ENCODE data around the gene RASD1. TPM values are rescaled to one million over a fixed set of nuclear protein-coding genes. Genes with fewer than 3 reads are reported as not detected.
A peak's percentile ranks its signal among the peaks of the same experiment; 100 is the strongest.

Gene RASD1
- total RNA-seq, 1 experiment from 2014 or later = 11.0 TPM

DNA sequence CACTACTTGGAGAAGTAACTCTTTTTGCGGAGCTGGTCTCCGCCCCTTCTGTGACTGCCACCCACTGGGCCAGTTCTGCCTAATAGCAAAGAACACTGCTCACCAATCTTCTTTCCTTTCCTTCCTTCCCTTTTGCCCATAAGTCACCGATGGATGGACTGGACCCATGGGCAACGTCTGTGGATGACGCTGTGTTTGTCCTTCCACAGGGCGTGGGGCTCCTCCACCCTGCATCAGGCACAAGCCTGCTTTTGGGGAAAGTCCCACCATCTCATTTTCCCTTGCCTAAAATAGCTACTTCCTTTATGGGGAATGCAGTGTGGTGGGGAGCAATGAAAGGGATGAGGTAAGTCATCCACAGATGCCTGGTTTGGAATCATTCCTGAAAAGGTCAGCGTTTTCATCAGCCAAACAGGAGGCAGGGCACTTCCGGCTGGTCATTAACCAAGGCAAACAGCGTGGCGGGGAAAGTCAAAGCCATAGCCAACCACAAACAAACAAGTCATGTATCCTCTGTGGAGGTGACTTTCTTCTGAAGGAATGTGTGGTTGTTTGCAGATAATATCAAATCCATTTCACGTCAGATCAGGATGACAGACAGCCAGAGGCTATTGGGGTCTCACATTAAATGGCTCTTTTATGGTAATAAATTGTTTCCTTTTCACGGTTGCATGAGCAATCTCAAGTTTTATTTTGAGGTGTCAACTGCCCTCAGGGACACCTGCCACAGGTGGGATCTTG is 50.1 kb downstream of the RASD1 start:
- no peak overlapping the region for H3K4me3 ChIP-seq (ENCODE audit: low read depth, low read length)
- peak overlapping the region; percentile 49 for H3K4me3 Mint-ChIP-seq (ENCODE audit: unreplicated experiment)

DNA sequence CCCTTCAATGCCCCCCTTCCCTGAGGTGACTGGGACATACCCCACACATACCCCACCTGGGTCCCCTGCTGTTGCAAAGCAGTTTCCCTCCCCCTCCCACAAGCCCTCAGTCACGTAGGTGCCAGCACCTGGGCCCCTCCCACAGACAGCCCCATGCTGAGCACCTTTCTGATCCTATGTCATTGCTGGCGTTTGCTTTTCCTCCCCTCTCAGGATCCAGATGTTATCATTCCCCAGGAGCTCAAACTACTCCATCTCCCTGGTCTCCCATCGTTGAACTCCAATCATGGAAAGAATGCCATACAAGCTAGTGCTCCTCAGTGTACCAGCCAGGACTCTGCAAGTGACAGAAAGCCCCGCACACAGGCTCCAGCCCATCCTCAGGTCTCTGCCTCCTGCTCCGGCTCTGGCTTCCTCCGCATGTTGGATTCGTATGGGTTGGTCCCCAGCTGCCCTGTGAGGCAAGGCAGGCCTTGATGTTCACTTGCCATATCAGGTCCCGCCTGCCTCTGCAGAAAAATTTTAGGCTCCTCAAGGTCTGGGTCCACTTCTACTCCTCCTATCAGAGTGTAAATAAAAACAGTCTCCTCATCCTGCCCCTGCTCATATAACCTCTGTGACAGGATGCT is 50.8 kb downstream of the RASD1 start:
- H3K27ac Mint-ChIP-seq (ENCODE audit: unreplicated experiment) = peak overlapping the region; percentile 84
- H3K4me1 ChIP-seq = peaks cover 47% of the 10 kb centered on the region
- H3K4me3 ChIP-seq (ENCODE audit: low read depth, low read length) = no peak overlapping the region

More for the DNA sequence above, 50.1 kb downstream of the RASD1 start:
- ChIA-PET CTCF (interaction anchor here (0.6 to 2.7 kb wide), 4 partner anchors 10 to 55 kb away, joined by 3 to 10 read pairs (median 4); partner anchors contain the start of gene RASD1), POLR2A (interaction anchor here (0.7 kb wide), 1 partner anchor 51 kb away, joined by 4 read pairs; the partner anchor contains the start of gene RASD1)
- peak overlapping the region; percentile 84 for H3K27ac Mint-ChIP-seq (ENCODE audit: unreplicated experiment)
- H3K27me3 Mint-ChIP-seq (ENCODE audit: insufficient read depth, unreplicated experiment) = no peaks in the 10 kb centered on the region
- H3K9me3 ChIP-seq = no peaks in the 10 kb centered on the region
- peaks cover 10% of the 10 kb centered on the region for H3K9me3 Mint-ChIP-seq (ENCODE audit: unreplicated experiment)
- peaks cover 32% of the 10 kb centered on the region for H3K4me1 Mint-ChIP-seq (ENCODE audit: low read depth, unreplicated experiment)
- H3K4me1 ChIP-seq = peaks cover 43% of the 10 kb centered on the region
- TF ChIP-seq, protein P1, sequence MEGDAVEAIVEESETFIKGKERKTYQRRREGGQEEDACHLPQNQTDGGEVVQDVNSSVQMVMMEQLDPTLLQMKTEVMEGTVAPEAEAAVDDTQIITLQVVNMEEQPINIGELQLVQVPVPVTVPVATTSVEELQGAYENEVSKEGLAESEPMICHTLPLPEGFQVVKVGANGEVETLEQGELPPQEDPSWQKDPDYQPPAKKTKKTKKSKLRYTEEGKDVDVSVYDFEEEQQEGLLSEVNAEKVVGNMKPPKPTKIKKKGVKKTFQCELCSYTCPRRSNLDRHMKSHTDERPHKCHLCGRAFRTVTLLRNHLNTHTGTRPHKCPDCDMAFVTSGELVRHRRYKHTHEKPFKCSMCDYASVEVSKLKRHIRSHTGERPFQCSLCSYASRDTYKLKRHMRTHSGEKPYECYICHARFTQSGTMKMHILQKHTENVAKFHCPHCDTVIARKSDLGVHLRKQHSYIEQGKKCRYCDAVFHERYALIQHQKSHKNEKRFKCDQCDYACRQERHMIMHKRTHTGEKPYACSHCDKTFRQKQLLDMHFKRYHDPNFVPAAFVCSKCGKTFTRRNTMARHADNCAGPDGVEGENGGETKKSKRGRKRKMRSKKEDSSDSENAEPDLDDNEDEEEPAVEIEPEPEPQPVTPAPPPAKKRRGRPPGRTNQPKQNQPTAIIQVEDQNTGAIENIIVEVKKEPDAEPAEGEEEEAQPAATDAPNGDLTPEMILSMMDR (IDR thresholded peaks at IDR 0.05; ENCODE audit: insufficient read depth in 1 of 2, low read depth in 1 of 2, low read length in 1 of 2, severe bottlenecking in 1 of 2, unreplicated experiment in 1 of 2) = no peak
- no TSS peak for BruUV-seq (replicated peaks)
- no peaks in the 10 kb centered on the region for H3K36me3 ChIP-seq (ENCODE audit: control insufficient read depth, insufficient read depth, low read length)
- DNase-seq = peak; percentile 84 to 85
- intact Hi-C loops (cut with micrococcal nuclease; ENCODE audit: unreplicated experiment) = loop anchor here (1.0 to 5.0 kb wide), 5 partner anchors 28 to 92 kb away; partner anchors contain the start of genes MED9 and RASD1
- no peaks in the 10 kb centered on the region for H3K27me3 ChIP-seq (replicated peaks; ENCODE audit: control insufficient read depth, insufficient read depth, low read length)
- H3K36me3 Mint-ChIP-seq (ENCODE audit: insufficient read depth, unreplicated experiment) = peaks cover 6% of the 10 kb centered on the region

More for the DNA sequence above, 50.8 kb downstream of the RASD1 start:
- CTCF ChIA-PET = interaction anchor here (0.6 to 2.7 kb wide), 3 partner anchors 10 to 51 kb away, joined by 3 to 10 read pairs (median 5); partner anchors contain the start of gene RASD1
- POLR2A ChIA-PET = interaction anchor here (0.7 kb wide), 1 partner anchor 51 kb away, joined by 4 read pairs; the partner anchor contains the start of gene RASD1
- no peaks in the 10 kb centered on the region for H3K9me3 ChIP-seq
- Mint-ChIP-seq H3K4me3 (ENCODE audit: unreplicated experiment) (peak overlapping the region; percentile 49), H3K36me3 (ENCODE audit: insufficient read depth, unreplicated experiment) (peaks cover 6% of the 10 kb centered on the region), H3K9me3 (ENCODE audit: unreplicated experiment) (peaks cover 10% of the 10 kb centered on the region), H3K27me3 (ENCODE audit: insufficient read depth, unreplicated experiment) (no peaks in the 10 kb centered on the region), H3K4me1 (ENCODE audit: low read depth, unreplicated experiment) (peaks cover 32% of the 10 kb centered on the region)
- no peaks in the 10 kb centered on the region for H3K36me3 ChIP-seq (ENCODE audit: control insufficient read depth, insufficient read depth, low read length)
- BruUV-seq (replicated peaks) = TSS peak; percentile 86
- TF ChIP-seq, protein P1 (IDR thresholded peaks at IDR 0.05; ENCODE audit: insufficient read depth in 1 of 2, low read depth in 1 of 2, low read length in 1 of 2, severe bottlenecking in 1 of 2, unreplicated experiment in 1 of 2) = no peak
- intact Hi-C loops (cut with micrococcal nuclease; ENCODE audit: unreplicated experiment) = loop anchor here (5.0 kb wide), 1 partner anchor 58 kb away; no protein-coding TSS in a partner anchor
- peak in 1 of 2 experiments; percentile 23 for DNase-seq
- no peaks in the 10 kb centered on the region for H3K27me3 ChIP-seq (replicated peaks; ENCODE audit: control insufficient read depth, insufficient read depth, low read length)

Other genes starting within 250 kb of the RASD1 start
- gene COPS3, start 215.1 kb downstream of the RASD1 start, total RNA-seq (2022) = 120 and 127 TPM in 2 replicates
- gene NT5M, start 193.0 kb downstream of the RASD1 start, total RNA-seq (2022) = 0.86 and 1.3 TPM in 2 replicates
- 24.9 and 26.6 TPM in 2 replicates for gene MED9, start 19.4 kb downstream of the RASD1 start, total RNA-seq (2022)
- 29.5 and 32.1 TPM in 2 replicates for gene PEMT, start 95.3 kb upstream of the RASD1 start, total RNA-seq (2022)
- 44.3 and 46.7 TPM in 2 replicates for gene RAI1, start 185.1 kb upstream of the RASD1 start, total RNA-seq (2022)